ENCODE measurements around the gene INSYN2A. TPM values are rescaled to one million over a fixed set of nuclear protein-coding genes. Genes with fewer than 3 reads are reported as not detected.
A peak's percentile ranks its signal among the peaks of the same experiment; 100 is the strongest.

The INSYN2A gene
- total RNA-seq, 1 experiment from 2014 or later: 0.13 TPM

- DNase-seq (ENCODE audit: low spot score) (no peak), ATAC-seq (no peak)
- H3K9me3 Mint-ChIP-seq: no peaks in the 10 kb centered on the region
- ChIA-PET POLR2A (no interaction called here), CTCF (no interaction called here)
- no peaks in the 10 kb centered on the region for H3K36me3 Mint-ChIP-seq
- TF ChIP-seq MYBL2 (CRISPR knock-in tag; IDR thresholded peaks at IDR 0.05) (no peak), EMX1 (CRISPR knock-in tag; IDR thresholded peaks at IDR 0.05) (no peak), PRRX2 (CRISPR knock-in tag; IDR thresholded peaks at IDR 0.05) (no peak), GTF2I (CRISPR knock-in tag; conservative IDR thresholded peaks at IDR 0.05) (no peak), GRHL2 (CRISPR knock-in tag; IDR thresholded peaks at IDR 0.05; ENCODE audit: insufficient replicate concordance, severe bottlenecking) (no peak), ATF6 (CRISPR knock-in tag; IDR thresholded peaks at IDR 0.05) (no peak), MXD4 (CRISPR knock-in tag; IDR thresholded peaks at IDR 0.05; ENCODE audit: borderline replicate concordance) (no peak), ATF3 (CRISPR knock-in tag; conservative IDR thresholded peaks at IDR 0.05) (no peak), E2F5 (CRISPR knock-in tag; IDR thresholded peaks at IDR 0.05) (no peak), TP53 (CRISPR knock-in tag; IDR thresholded peaks at IDR 0.05) (no peak), ESRRA (CRISPR knock-in tag; IDR thresholded peaks at IDR 0.05; ENCODE audit: borderline replicate concordance) (no peak), TCF7 (CRISPR knock-in tag; IDR thresholded peaks at IDR 0.05; ENCODE audit: low read depth) (no peak), ZNF396 (CRISPR knock-in tag; IDR thresholded peaks at IDR 0.05; ENCODE audit: borderline replicate concordance) (no peak), ZNF219 (CRISPR knock-in tag; IDR thresholded peaks at IDR 0.05; ENCODE audit: borderline replicate concordance) (no peak)
- TF ChIP-seq, protein P1, sequence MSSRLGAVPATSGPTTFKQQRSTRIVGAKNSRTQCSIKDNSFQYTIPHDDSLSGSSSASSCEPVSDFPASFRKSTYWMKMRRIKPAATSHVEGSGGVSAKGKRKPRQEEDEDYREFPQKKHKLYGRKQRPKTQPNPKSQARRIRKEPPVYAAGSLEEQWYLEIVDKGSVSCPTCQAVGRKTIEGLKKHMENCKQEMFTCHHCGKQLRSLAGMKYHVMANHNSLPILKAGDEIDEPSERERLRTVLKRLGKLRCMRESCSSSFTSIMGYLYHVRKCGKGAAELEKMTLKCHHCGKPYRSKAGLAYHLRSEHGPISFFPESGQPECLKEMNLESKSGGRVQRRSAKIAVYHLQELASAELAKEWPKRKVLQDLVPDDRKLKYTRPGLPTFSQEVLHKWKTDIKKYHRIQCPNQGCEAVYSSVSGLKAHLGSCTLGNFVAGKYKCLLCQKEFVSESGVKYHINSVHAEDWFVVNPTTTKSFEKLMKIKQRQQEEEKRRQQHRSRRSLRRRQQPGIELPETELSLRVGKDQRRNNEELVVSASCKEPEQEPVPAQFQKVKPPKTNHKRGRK (CRISPR knock-in tag; IDR thresholded peaks at IDR 0.05; ENCODE audit: borderline replicate concordance): no peak
- TF ChIP-seq, protein P2, sequence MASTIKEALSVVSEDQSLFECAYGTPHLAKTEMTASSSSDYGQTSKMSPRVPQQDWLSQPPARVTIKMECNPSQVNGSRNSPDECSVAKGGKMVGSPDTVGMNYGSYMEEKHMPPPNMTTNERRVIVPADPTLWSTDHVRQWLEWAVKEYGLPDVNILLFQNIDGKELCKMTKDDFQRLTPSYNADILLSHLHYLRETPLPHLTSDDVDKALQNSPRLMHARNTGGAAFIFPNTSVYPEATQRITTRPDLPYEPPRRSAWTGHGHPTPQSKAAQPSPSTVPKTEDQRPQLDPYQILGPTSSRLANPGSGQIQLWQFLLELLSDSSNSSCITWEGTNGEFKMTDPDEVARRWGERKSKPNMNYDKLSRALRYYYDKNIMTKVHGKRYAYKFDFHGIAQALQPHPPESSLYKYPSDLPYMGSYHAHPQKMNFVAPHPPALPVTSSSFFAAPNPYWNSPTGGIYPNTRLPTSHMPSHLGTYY (CRISPR knock-in tag; IDR thresholded peaks at IDR 0.05): no peak
- peaks cover 48% of the 10 kb centered on the region for H3K4me1 Mint-ChIP-seq
- H3K4me3 Mint-ChIP-seq: no peak overlapping the region
- H3K27me3 Mint-ChIP-seq (ENCODE audit: low read depth): no peaks in the 10 kb centered on the region
- H3K27ac Mint-ChIP-seq: peak overlapping the region; percentile 37
These were observed 14.6 kb upstream of the INSYN2A start for GRCh38 chr10:127210936-127211466.

GRCh38 chr10:127207081-127207480 lies 10.7 kb upstream of the INSYN2A start:
- Mint-ChIP-seq H3K36me3 (no peaks in the 10 kb centered on the region; the same call in 1 of the 2 replicates), H3K27me3 (ENCODE audit: low read depth) (no peaks in the 10 kb centered on the region), H3K27ac (no peak overlapping the region), H3K9me3 (no peaks in the 10 kb centered on the region), H3K4me3 (no peak overlapping the region), H3K4me1 (peaks cover 33% of the 10 kb centered on the region)
- ChIA-PET CTCF (no interaction called here), POLR2A (no interaction called here)
- TF ChIP-seq USF2 (CRISPR knock-in tag; IDR thresholded peaks at IDR 0.05) (no peak), HMGXB4 (CRISPR knock-in tag; IDR thresholded peaks at IDR 0.05) (no peak), SP1 (CRISPR knock-in tag; conservative IDR thresholded peaks at IDR 0.05) (no peak), OVOL2 (CRISPR knock-in tag; IDR thresholded peaks at IDR 0.05; ENCODE audit: borderline replicate concordance) (no peak), MYBL2 (CRISPR knock-in tag; IDR thresholded peaks at IDR 0.05) (no peak), E2F1 (CRISPR knock-in tag; IDR thresholded peaks at IDR 0.05) (no peak), ZNF671 (CRISPR knock-in tag; IDR thresholded peaks at IDR 0.05) (no peak), ATF1 (CRISPR knock-in tag; IDR thresholded peaks at IDR 0.05) (no peak), ETV6 (CRISPR knock-in tag; IDR thresholded peaks at IDR 0.05) (no peak)
- no peak for ATAC-seq
- DNase-seq (ENCODE audit: low spot score): no peak
